ENCODE data around the gene SETD6.
"Not testable (repeated sequence)": the region's sequence is repeated elsewhere in the genome, so short reads cannot be mapped to it uniquely, and the experiment has no call there.

The SETD6 gene, protein sequence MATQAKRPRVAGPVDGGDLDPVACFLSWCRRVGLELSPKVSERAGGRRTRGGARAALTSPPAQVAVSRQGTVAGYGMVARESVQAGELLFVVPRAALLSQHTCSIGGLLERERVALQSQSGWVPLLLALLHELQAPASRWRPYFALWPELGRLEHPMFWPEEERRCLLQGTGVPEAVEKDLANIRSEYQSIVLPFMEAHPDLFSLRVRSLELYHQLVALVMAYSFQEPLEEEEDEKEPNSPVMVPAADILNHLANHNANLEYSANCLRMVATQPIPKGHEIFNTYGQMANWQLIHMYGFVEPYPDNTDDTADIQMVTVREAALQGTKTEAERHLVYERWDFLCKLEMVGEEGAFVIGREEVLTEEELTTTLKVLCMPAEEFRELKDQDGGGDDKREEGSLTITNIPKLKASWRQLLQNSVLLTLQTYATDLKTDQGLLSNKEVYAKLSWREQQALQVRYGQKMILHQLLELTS

DNA sequence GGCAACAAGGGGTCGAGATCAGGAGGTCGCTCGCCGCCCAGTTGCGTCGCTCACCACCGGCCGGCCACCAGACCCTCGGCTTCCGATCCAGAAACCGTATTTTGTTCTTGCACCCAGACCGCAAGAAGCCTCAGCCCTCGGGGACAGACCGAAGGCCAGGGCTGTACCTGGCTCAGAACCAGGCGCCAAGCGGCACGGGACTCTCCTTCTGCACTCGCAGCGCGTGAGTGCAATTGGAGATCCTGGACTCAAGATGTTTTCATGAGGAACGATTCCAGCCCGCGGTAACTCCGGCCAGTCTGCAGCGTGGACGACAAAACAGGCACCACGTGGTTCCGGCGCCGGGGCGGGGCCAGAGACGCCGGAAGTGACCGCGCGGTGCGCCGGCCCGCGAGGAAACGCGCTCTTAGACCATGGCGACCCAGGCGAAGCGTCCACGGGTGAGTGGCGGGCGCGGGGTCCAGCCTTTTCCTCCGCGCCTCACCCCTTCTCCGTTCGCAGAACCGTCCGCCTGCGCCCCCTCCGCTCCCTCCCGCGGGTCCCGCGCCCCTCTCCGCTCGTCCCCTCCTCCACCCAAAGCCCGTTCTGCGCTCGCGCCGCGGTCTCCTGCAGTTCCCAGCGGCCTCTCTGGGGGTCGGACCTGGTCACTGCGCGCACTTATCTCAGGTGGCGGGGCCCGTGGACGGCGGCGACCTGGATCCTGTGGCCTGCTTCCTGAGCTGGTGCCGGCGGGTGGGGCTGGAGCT is at the start of gene SETD6:
SETD6 (plus strand) TSS at position 393 of the 746 bp plus-strand sequence; CDS start at position 414, 21 bp downstream.
- DNase-seq: peak; percentile 95

DNA sequence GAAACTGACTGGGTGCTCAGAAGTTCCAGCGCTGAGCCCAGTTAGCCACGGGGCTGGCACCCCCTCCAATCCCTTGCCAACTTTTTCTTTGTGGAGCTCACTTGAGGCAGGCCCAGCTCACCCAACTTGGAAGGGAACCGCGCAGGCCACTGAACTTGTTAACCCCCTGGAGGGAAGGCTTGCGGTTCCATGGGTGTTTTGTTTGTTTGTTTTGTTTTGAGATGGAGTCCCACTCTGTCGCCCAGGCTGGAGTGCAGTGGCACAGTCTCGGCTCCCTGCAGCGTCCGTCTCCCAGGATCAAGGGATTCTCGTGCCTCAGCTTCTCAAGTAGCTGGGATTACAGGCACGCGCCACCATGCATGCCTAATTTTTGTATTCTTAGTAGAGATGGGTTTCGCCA is 49.5 kb upstream of the SETD6 start:
- no peak for DNase-seq

DNA sequence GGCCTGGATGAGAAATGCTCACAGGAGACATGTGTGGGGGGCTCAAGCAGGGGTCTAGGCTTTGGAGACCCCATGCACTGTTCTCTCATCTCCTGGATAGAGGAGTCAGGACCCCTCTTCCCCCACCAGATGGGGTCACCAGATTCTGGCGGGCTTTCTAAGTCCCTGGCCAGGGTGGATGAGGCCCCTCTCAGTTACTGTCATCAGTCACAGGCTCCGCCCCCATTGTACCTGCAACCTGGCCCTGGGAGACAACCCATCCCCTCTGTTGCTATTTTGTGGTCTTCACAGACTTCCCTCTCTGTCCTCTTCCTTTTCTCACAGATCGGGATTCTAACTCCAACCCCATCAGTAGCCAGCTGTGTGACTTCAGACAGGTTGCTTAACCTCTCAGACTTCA is 48.9 kb upstream of the SETD6 start:
- no peak for DNase-seq

DNA sequence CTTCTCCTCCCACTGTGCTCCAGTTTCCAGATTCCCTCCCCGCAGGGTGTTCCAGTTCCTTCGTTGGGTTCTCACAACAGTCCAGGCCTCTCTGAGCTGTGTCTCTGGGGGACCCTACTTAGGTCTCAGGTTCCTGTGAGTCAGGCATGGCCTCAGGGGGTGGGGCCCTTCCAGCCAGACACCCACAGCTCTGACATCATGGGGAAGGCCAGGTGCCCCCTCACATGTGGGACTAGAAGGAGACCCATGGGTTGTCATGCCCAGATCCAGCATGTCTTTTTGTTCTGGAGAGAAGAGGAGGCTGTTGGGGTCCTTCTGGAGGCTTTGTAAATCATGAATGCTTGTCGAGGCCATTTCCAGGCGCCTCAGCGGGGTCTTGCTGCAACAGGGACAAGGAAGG is 47.4 kb upstream of the SETD6 start:
- DNase-seq: no peak

- DNase-seq: no peak
These were observed 43.9 kb upstream of the SETD6 start for GRCh38 chr16:58471209-58471975.

- DNase-seq: no peak
These were observed 43.1 kb upstream of the SETD6 start for GRCh38 chr16:58472266-58472665.

- no peak for DNase-seq
These were observed 42.5 kb upstream of the SETD6 start for GRCh38 chr16:58472827-58473226.

- DNase-seq: no peak
These were observed 41.0 kb upstream of the SETD6 start for GRCh38 chr16:58474296-58474695.

DNA sequence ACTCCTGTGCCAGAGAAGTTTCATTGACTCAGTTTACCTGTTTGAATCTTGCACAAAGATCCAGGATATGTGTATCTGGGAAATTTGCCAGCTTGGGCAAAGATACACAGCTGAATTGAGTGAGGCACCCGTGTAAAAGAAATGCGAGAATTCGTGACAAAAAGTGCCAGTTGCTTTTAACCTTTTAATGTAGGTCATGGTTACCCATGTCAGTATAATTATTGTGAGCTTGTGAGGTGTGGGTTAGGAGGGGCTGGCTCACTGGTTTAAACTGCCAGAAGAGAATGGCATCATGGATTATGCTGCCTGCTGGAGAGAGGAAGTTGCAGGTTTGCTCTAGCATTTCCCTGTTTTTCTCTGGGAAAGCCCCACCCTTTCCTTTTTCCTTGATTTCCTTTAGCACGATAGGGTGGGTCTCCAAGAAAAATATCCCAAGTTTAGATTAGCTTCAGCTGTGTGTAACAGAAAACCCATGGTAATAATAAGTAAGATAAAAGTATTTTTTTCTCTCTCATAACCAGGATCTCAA is 40.2 kb upstream of the SETD6 start:
- DNase-seq: no peak

- DNase-seq: no peak
These were observed 38.5 kb upstream of the SETD6 start for GRCh38 chr16:58476791-58477190.

DNA sequence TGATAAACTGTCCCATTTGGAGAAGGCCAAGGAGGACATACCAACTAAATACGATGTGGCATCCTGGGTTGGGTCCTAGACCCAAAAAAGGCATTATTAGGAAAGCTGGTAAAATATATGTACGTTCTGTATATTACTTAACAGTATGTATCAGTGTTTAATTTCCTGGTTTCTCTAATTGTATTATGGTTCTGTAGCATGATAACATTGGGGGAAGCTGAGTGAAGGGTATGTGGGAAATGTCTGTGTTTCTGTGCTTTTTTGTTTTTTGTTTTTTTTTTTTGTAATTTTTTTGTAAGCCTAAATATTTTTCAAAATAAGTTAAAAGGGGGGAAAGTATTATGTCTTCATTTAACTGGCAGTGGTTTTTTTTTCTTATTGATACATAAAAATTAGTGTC is 36.9 kb upstream of the SETD6 start:
- DNase-seq: no peak

GRCh38 chr16:58481226-58481869 is 34.0 kb upstream of the SETD6 start:
- DNase-seq: no peak

DNA sequence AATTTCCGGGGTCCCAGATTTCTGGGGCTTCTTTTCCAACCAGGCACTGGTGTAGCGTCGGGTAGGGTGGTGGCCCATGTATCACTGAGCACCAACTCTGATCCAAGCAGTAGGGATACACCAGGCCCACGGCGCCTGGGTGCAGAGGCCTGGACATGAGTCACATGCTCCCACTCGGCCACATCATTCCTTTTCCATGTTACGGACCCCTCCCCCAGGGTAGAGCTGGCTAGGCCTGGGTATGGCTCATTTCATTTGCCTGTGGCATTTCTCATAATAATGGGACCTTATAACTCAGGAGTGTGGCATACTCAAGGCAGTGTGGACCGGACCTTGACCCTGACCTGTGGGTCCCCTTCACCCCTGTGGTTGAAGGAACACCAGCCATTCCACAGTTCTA is 33.4 kb upstream of the SETD6 start:
- no peak for DNase-seq

- DNase-seq: no peak
These were observed 30.0 kb upstream of the SETD6 start for GRCh38 chr16:58485184-58485887.

- peak; percentile 98 for DNase-seq
These were observed 27.6 kb upstream of the SETD6 start for GRCh38 chr16:58487566-58488351.

DNA sequence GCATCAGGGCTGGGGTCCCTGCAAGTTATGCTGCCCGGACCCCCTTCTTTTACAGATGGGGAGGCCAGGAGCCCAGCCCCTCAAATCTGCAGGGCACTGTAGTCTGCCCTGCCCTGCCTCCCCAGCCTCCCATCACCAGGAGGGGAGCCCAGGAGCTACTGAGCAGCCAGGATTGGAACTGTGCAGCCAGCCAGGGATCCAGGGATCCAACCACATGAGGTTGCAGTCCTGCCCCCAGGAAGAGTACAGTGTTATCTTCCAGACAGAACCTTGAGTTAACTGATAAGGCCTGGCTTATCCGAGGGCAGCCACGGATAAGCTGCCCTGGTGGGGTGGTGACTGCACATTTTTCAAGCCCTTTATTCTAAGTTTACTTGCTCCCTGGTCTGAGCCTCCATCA is 26.8 kb upstream of the SETD6 start:
- DNase-seq: no peak

DNA sequence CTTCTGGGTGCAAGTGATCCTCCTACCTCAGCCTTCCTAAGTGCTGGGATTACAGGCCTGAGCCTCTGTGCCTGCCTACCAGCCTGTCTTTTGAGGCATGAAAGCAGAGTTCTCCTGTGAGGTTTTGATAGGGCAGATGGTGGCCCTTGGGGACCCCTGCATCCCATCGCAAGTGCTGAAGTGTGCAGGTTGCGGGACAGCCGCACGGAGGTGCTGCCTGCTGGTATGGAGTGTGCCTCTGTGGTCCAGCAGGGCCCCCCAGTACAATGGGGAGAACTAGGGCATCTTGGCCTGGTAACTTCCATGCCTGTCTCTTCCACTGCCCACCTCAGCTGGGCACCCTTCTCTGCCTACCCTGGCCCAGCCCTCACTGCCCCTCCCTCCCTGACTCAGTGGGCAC is 25.3 kb upstream of the SETD6 start:
- DNase-seq: no peak

DNA sequence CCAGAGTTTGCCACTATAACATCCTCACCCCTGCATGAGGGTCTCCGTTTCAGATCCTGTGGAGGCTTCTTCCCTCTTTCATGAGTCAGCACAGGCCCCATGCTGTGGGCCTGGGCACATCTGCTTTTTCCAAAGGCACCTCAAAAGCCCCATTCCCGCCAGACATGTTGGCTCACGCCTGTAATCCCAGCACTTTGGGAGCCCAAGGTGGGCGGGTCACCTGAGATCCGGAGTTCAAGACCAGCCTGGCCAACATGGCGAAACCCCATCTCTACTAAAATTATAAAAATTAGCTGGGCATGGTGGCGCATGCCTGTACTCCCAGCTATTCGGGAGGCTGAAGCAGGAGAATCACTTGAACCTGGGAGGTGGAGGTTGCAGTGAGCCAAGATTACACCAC is 24.8 kb upstream of the SETD6 start:
- DNase-seq: not testable (repeated sequence)

DNA sequence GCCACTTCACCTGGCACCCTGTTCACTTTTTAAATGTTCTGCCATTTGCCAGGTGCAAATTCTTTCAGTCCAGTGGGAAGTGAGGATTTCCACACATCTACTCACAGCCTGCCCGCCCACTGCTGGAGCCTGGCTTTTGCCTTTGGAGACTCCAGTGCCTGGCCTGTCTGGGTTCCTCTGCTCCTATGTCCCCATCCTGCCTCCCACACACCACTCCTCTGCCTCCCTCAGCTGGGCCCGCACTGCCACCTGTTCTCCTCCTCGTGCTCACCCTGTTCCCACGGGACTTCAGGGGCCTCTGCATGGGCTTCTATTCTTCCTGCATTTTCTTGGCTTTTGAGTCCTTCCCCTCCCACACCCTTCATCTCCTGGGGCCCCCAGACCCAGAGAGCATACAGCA is 23.3 kb upstream of the SETD6 start:
- no peak for DNase-seq

DNA sequence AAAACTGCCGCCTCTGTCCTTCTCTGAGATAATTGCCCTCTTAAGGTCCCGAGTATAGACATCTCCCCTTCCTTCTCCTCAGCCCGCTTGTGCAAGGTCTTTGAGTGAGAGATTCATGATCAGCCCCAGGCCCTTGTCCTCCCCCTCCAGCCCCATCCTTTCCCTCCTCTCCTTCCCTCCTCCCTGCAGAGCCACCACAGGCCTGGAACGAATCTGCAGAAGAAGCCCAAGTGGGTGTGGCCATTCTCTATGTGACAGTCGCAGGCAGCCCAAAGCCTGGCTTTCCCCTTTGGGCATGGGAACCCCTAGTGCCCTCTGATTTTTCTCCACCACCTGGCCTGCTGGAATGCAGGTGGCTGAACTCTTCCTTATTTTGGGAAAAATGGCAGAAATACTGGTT is 22.6 kb upstream of the SETD6 start:
- no peak for DNase-seq

DNA sequence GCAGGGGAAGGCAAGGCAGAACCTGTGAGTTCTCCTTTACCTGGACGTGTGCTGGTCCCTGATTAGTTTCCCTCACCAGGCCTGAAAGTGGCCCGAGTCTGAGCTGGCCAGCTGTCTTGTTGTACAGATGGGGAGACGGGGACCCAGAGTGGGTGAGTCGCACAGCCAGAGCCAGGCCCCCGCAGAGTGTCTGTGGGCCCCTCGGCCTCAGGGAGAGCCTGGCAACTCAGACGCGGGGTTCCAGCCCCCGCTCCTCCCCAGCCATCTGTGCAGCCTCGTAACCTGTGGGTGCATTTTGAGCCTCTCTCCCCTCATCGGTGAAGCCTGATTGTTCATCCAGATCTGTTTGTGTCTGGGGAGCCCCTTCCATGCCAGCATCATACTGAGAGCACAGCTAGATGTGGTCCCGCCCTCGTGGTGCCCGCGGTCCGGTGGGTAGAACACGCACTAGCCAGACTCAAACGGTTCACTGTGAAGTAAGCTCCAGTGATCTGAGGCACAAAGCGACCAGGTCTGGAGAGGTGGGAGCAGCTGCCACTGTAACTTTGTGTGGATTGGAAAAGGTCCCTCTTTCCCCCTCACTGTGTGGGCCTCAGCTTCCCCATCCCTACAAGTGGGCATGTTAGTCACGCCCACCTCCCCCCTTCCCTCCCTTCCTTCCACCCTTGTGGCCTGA is 21.4 kb upstream of the SETD6 start:
- DNase-seq: no peak
